Stimulated activated CD8-positive, alpha-beta memory T cell treated with anti-CD3 and anti-CD28 coated beads, Interleukin-7, amount 100 ng/mL, for 24 hours (primary cell): Measurements from ENCODE around the gene RBFOX1.
"Not testable (repeated sequence)": the region's sequence is repeated elsewhere in the genome, so short reads cannot be mapped to it uniquely, and the experiment has no call there.

Source experiments
- DNase-seq: peaks from one replicate; pipeline ENCODE4 v3.0.0-alpha.2; 2020; ENCODE audit warnings: low read depth

Gene RBFOX1

DNA sequence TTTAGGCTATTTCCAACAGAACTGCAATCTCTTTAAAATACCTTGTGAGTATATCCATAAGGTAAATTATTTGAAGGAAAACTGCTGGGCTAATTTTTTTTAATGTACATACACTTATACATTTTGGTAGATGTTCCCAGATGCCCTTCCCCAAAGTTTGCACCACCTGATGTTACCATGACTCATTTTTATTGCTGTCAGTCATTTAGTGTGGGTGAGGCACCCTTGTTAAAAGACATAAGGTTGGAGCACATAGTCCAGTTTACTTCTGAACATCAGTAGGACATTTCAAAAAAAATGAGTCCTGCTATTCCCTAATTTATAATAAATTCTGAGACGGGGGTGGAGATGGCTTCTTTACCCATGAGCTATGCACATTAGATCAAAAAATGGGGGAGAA, 138.6 kb downstream of the RBFOX1 start:
- no peak for DNase-seq

DNA sequence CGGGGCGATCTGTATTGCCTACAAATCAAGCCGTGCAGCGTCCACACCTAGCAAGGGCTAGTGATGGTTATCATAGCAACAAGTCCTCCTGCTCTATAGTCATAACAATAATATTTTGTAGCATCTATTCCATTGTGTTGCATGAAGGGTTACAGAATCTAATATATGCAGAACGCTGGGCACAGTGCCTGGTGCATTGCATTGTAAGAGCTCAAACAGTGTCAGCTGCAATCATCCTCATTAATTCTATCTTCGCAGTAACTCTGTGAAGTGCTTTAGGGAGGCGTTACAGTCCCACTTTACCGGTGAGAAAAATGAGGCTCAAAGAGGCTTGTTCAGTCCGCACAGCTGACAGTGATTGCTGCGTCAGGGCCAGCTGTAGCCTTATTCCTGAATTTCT, 149.4 kb downstream of the RBFOX1 start:
- DNase-seq: no peak

DNA sequence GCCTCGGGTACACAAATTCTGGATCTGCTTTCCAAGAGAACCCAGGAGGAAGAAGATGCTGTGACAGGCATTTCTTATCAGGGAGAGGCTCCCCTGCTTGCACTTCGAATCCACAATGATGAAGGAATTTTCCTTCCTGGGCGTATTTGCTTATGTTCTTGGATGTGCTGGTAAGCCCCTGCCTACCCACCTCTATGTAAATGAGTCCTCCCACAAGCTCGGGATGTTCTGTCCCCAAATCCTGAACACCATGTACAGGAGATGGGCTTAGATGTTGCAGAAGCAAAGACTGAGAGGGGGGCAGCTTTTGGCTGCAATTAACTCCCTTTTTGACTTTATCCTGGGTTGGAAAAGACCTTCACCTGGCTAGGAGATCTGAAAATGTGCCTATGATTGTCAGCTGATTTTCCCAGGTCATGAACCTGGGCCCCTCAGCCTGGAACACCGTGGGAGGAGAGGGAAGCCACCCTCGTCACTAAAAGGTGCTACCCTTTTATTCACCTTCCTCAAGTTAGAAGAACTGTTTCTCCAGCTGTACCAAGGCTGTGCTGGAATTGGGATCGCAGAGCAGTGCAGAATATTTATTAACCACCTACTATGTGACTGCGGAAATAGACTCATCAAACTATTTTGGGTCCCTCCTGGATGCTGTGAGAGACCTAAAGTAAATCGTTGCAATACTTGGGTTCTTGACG, 150.1 kb downstream of the RBFOX1 start:
- DNase-seq: no peak

DNA sequence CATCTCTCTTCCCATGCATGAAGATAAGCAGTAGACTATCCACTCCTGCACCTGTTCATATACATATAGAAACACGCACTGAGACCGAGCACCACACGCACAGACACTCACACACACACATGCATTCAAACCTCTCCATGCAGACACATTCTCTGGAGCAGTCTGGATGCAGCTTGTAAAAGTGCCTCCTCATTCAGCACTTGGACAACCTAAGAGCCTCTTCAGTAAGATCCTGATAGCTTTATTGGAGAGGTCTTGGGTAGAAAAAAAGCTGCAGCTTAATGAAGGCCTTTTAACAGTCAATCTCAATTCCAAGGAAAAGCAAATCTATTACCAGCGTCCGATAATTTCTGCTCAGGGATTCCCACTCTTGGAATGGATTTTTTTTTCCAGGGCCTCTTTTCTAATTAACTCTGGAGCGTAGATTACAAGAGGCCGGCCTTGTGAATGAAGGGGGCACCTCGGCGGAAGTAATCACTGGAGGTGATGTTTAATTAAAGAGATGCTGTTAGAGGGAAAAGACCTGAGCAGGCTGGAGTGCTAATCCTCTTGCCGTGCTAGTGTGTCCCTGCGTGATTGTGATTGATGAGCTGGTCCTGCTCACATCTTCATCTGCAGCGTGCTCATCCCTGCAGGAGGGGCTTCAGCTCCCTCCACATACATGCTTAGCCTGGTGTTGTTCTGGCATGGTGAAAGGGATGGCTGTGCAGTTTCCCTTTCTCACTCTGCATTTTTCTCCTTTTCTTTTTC, 155.1 kb downstream of the RBFOX1 start:
- no peak for DNase-seq

DNA sequence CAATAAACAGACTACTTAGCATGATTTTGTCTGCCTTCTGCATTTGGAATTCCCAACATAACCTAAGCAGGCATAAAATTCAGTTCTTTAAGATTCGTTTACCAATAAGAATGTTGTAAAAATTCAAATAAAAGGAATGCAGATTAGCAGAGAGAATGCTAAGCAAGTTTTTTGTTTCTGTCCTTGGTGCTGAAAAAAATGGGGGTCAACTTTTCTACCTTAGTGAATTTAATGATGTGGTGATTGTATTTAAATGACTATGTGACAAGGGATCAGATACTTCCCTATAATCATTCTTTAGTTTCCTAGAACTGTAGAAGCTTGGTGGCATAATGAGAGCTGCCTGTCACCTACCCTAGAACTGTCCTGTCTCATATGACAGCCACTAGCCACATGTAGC, 159.5 kb downstream of the RBFOX1 start:
- no peak for DNase-seq

DNA sequence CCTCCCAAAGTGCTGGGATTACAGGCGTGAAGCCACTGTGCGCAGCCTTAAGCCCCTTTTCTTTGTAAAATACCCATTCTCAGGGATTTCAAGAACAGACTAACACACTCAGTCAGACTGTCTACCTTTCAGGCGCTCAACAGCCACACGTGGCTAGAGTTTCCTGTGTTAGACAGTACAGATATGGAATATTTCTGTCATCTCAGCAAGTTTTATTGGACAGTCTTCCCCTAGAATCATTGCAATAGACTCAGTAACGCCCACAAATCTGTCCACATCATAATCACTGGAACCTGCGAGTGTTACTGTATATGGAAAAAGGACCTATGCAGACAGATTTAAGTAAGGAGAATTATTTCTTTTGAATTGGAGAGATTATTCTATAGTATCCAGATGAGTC, 160.5 kb downstream of the RBFOX1 start:
- no peak for DNase-seq

DNA sequence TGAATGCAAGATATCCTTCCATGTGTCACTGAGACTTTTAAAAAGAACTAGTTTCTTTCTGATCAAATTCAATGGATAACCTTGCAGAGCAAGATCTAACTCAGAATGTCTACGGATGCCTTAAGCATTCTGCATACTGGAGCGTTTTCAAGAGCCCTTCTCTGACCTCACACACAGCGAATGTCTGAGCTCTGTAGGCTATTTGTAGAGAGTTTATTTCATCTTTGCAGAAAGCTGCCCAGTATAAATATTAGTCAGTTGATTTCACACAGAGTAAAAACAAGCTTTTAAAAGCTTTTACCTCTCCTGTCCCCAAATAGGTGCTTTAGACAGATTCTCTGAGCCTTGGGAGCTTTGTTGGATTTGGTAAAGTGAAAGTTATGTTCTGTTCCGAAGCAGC, 165.0 kb downstream of the RBFOX1 start:
- DNase-seq: no peak

DNA sequence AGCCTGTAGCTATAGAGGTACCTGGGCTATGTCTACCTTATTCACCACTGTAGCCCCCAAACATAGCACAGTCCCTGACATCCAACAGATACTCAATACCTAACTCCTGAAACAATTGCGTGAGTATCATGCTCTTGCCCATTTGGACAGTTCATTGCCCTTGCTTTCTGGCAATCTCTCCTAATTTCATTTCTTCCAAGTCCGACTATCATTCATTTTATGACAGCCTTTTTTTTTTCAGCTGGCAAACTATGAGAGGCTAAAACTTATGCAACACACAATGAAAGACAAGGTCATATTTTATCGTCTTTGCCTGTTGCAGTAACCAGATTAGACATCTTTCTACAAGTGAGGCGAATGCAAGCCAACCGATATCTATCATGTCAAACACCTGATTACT, 169.2 kb downstream of the RBFOX1 start:
- no peak for DNase-seq

DNA sequence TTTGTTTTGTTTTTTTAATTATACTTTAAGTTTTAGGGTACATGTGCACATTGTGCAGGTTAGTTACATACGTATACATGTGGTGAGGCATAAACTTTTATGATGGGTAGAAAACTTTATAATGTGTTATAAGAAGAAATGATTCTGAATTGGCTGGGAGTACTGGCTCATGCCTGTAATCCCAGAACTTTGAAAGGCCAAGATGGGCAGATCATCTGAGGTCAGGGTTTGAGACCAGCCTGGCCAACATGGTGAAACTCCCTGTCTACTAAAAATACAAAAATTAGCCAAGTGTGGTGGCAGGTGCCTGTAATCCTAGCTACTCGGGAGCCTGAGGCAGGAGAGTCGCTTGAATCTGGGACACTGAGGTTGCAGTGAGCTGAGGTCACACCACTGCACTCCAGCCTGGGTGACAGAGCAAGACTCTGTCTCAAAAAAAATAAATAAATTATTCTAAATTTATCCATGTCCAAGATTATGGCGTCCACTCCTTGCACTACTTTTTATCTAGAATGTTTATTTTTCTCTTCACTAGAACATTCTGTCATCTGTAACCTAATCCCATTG, 170.0 kb downstream of the RBFOX1 start:
- DNase-seq: not testable (repeated sequence)

DNA sequence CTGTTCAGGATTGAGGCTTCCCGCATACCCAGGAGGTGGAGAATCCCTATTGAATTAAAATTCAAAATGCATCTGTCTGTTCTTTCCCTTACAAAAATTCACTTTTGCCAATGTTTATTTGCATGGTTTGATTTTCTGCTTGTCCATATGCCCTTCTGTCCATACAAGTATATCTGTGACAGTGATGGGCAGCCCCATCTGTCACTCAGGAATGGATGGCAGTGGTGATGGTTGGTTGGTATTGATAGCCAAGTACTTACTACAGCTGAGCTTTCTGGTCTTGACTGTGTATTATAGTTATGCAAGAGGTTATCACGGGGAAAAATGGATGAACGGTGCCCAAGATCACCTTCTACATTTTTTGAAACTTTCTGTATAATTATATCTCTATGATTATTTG, 171.0 kb downstream of the RBFOX1 start:
- DNase-seq: no peak

DNA sequence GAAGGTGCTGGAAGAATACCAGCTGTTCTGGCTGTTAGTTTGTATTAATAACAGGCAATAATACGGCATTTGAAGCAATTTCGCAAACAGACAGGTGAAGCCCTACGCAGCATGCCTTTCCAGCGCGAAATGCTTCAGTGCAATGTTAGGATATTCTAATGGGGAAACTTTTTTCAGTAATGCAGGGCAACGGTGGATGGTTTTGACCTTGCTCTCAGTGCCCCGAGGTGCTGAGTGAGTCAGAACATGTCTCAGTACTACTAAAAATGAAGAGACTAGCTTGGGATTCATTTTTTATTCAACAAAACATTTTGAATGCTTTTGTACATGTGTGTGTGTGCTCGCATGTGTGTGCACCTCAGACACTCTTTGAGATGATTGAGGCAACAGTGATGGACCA, 172.2 kb downstream of the RBFOX1 start:
- no peak for DNase-seq

DNA sequence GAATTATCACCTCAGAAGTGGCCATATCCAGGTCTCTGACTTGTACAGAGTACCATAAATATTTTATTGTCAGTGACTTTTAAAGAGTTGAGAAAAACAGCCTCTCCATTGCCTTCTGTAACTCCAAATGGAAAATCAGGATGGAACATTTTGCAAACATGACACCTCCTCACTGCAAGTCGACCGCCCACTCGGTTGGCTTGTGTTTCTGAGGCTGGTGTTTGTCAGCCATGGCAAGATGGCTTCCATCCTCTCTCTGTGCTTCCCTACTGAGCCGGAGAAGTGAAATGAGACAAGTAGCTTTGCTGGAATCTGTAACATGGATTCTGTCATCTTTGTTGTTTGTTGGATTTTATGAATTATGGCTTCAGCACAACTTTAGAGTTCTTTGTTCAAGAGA, 172.8 kb downstream of the RBFOX1 start:
- no peak for DNase-seq

DNA sequence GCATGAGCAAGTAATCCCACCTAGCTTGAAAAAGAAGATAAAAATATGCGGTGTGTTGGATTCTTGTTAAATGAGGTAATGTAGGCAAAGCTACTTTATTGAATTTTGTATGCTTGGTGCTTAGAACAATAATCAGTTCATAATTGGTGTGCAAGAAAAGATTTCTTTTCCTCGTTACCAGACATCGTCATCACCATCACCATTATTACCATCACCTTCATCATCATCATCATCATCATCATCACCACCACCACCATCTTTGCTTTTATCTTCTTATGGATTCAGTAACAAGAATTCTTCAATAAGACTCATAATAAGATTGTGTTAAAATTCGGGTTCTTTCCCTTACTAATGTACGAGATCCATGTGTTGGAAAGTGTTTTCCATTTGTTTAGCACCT, 173.7 kb downstream of the RBFOX1 start:
- DNase-seq: no peak

DNA sequence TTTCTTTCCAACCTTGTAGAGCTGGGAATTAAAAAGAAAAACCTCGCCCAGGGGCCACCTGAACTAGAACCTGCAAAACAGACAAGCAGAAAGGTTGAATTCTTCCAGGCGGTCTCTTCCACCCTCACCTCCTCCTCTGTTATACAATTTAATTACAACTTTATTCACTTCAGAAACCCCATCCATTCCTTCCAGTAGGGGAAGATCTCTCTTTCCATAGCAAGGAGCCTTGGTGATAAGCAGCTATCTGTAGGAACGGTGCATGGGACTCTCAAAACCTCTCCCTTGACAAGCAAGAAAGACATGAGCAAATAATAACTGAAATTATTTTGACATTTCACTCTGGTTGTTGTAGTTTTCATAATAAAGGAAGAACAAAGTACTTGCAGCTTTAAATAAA, 176.0 kb downstream of the RBFOX1 start:
- no peak for DNase-seq

DNA sequence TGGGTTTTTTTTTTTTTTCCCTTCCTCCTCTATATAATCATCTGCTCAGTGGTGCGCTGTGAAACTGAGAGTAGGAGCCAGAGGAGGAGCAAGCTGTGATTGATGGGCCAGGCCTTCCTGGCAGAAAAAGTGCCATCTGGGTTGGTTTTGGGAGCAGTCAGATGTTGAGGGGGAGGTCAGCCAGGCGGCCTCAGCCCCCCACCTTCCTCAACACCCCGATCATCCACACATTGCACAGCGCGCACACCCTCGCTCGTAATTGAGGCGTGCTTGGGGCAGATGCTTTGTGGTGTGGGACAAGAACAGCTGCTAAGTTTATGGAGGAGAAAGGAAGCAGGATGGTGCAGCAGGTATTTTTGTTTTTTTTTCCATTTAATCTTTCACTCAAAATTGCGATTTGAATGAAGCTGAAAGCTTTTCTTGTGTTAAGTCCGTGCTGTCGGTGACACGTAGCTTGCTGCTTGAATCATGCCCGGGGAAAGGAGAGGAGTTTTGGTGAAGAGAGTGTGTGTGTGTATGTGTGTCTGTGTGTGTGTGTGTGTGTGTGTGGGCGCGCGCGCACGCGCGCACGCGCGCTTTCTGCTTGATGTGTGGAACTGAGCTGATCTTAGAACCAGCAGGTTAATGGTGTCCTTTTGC, 177.4 kb downstream of the RBFOX1 start:
- no peak for DNase-seq

DNA sequence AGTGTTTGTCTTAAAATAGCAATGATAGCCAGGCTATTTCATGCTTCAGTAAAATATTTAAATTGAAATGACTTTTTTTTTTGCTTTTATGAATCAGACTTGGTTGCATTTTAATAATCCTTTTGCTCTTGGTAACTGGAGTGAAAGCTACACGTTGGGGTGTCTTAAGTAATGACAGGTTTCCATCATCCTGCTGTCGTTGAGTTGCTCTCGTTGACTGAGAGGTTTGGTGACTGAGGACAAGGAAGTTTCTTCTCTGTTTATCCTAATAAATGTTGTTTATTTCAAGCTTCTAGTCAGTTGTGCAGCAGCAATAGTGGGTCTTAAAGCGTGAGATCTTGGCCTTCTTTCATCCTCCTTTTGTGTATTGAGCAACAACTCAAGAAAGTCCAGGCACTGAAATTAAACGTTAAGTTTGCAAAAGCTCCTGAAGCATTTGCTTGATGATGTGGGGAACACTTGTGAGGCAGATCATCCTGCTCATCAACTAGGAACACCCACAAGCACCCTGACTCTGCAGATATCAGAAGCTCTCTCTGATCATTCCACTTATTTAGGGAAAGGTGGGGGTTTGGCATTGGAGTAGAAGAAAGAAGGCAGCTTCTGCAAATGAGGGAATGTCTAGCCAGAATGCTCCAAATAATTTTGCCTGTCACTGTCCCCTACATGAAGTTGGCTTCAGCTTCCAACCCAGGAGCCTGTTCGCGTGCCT, 179.1 kb downstream of the RBFOX1 start:
- no peak for DNase-seq

DNA sequence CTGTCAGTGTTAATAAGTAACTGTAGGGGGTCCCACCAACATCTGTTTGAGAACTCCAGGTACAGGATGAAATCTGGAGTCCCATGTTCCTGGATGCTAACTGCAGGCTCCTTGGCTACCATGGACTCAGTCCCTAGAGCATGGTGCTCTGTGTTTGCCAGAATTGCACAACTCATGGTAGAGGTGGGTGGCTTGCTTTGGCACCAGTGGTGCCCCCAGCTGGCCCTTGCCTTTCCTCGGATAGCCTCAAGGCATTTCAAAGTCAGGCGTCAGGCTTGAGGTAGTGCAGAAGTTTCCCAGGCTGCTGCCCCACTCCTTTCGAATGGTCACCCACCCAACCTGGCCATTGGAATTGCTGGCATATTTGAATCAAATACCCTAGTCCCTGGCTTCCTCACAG, 179.9 kb downstream of the RBFOX1 start:
- no peak for DNase-seq

DNA sequence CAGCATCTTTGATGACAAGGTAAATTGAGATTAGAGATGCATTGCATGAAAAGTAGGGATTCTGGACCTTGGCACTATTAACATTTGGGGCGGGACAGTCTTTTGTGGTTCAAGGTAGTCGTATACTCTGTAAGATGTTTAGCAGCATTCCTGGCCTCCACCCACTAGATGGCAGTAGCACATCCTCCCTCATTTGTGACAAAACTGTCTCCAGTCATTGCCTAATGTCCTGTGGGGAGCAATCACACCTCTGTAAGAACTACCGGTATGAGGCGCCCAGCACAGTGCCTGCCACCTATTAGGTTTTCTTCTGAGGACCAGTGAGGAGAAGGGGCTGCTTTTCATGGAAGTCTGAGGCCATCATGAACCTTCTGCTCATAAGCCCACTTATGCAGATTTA, 180.8 kb downstream of the RBFOX1 start:
- DNase-seq: no peak

DNA sequence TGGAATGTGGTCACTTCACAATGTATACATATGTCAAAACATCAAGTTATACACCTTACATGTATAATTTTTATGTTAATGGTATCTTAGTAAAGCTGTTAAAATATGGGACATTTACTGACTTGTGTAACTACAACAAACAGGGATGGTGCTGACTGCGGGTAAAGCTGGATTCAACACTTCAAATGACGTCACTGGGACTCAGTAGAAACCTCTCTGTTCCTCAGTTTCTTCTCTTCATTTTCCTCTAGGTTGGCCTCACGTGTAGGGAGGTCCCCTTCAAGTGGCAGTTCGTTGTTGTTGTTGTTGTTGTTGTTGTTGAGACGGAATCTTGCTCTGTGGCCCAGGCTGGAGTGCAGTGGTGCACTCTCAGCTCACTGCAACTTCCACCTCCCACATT, 182.9 kb downstream of the RBFOX1 start:
- no peak for DNase-seq

DNA sequence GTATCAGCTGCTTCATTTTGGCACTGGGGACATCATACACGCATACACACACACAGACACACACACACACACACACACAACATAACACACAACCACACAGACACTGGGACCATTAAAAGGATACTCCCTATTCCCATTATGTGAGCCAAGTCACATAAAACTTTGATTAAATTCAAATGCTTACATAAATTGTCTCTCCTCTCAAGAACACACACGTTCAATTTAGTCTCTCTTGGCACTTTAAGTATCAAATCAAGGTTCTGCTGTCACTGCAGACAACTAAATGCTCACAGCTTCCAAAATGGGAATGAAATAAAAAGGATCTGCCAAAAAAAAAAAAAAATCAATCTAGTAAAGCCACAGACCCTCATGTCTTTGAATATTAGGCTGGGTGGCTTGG, 184.9 kb downstream of the RBFOX1 start:
- DNase-seq: no peak

DNA sequence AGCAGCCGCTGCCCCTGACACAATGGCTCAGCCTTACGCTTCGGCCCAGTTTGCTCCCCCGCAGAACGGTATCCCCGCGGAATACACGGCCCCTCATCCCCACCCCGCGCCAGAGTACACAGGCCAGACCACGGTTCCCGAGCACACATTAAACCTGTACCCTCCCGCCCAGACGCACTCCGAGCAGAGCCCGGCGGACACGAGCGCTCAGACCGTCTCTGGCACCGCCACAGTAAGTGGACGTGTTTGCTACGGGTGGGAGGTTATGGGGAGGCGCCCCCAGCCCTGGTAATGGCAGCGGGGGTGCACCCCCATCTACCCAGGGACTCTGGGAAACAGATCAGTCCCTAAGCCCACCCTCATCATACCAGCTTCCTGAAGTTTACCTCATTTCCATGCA, 185.5 kb downstream of the RBFOX1 start:
- no peak for DNase-seq

DNA sequence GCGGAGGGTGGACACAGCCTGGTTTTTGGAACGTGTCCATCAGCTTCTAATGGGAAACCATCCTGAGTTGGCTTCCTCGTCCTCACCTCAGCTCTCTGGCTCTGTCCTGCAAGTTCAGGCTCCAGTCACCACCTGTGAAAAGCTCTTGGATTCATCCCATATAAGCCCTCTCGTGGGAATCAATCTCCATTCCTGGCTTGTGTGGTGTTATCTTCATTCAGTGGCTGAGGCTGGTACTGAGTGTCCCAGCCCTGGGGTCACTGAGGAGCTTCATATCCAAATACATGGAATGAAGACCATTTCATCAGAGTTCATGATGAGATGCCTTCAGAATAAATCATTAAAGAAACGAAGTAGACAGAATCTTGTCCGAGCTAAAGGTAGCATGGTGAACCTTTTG, 189.2 kb downstream of the RBFOX1 start:
- DNase-seq: no peak

DNA sequence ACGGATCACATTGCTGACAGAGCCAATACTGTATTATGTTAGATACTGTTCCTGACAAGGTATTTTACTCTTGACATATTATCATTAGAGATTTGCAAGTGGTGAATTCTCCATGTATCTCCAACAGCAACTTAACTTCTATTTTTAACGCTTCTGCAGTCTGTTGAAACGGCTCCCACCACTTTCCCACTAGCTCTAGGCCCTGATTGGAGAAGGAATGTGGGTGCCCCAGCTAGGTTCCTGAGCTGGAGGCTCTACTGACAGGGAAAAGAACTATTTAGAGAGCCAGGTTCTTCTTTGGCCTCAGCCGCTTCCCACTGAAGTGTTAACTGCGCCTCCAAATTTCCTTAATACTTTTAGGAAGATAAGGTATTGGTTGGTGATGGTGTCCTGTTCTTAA, 191.8 kb downstream of the RBFOX1 start:
- no peak for DNase-seq
